Liver (tissue), 9 donors: ENCODE measurements around the gene GPAT2. TPM values are rescaled to one million over a fixed set of nuclear protein-coding genes. Genes with fewer than 3 reads are reported as not detected.
"Not testable (repeated sequence)": the region's sequence is repeated elsewhere in the genome, so short reads cannot be mapped to it uniquely, and the experiment has no call there.

ENCODE experiments used
- DNase-seq: peaks from one replicate; pipeline ENCODE4 v3.0.0-alpha.2; 2017; ENCODE audit warnings: low spot score
- H3K27ac ChIP-seq, 2 donors: one replicate each; pipeline ENCODE4 v1.7.0; 2013; ENCODE audit warnings: inconsistent platforms in 2 of 2, low read length in 2 of 2, control low read depth in 1 of 2, low read depth in 1 of 2, mild to moderate bottlenecking in 1 of 2
- H3K27me3 ChIP-seq, 4 donors: one replicate each; pipeline versions ENCODE4 v1.6.1 to v1.7.0; 2013; ENCODE audit warnings: low read length in 3 of 4, inconsistent platforms in 1 of 4, mild to moderate bottlenecking in 1 of 4, moderate library complexity in 1 of 4; ENCODE audit not compliant: control insufficient read depth in 4 of 4, insufficient read depth in 4 of 4
- H3K36me3 ChIP-seq, 4 donors: one replicate each; pipeline versions ENCODE4 v1.6.1 to v1.7.0; 2013; ENCODE audit warnings: low read length in 3 of 4, mild to moderate bottlenecking in 3 of 4, low read depth in 1 of 4, moderate library complexity in 1 of 4; ENCODE audit not compliant: control insufficient read depth in 4 of 4, insufficient read depth in 3 of 4
- H3K4me1 ChIP-seq, 4 donors: one replicate each; pipeline versions ENCODE4 v1.6.1 to v1.7.0; 2013; ENCODE audit warnings: low read length in 3 of 4, mild to moderate bottlenecking in 3 of 4, moderate library complexity in 1 of 4; ENCODE audit not compliant: control insufficient read depth in 4 of 4, insufficient read depth in 4 of 4
- H3K4me3 ChIP-seq, 3 donors: one replicate each; pipeline versions ENCODE4 v1.6.1 to v1.7.0; 2013; ENCODE audit warnings: low read length in 3 of 3, control low read depth in 1 of 3, low read depth in 1 of 3, mild to moderate bottlenecking in 1 of 3
- H3K9ac ChIP-seq, 2 donors: one replicate each; pipeline ENCODE4 v1.7.0; 2013; ENCODE audit warnings: low read length in 2 of 2, mild to moderate bottlenecking in 2 of 2, moderate library complexity in 2 of 2, control low read depth in 1 of 2, low read depth in 1 of 2
- H3K9me3 ChIP-seq, 4 donors: one replicate each; pipeline versions ENCODE4 v1.6.1 to v1.7.0; 2013; ENCODE audit warnings: low read length in 3 of 4; ENCODE audit not compliant: control insufficient read depth in 4 of 4
- HNF4A ChIP-seq, 2 donors: conservative IDR thresholded peaks; 2 replicates each; pipeline ENCODE4 v1.6.1; 2016; ENCODE audit warnings: antibody characterized with exemption in 2 of 2, mild to moderate bottlenecking in 2 of 2
- NR2F2 ChIP-seq: IDR thresholded peaks from 2 replicates; pipeline ENCODE4 v1.6.1; 2016; ENCODE audit warnings: antibody characterized with exemption
- RAD21 ChIP-seq, 2 donors: IDR thresholded peaks; 2 replicates each; pipeline ENCODE4 v1.6.1; 2016; ENCODE audit warnings: antibody characterized with exemption in 2 of 2, mild to moderate bottlenecking in 2 of 2
- ZBTB33 ChIP-seq: IDR thresholded peaks from 2 replicates; pipeline ENCODE4 v1.6.1; 2016; ENCODE audit warnings: antibody characterized with exemption
- WGBS: extraction: QIAGEN DNeasy Blood & Tissue Kit; methylation state at CpG from one replicate; pipeline ENCODE4 v1.1.7; 2013; 5-methylcytosine and 5-hydroxymethylcytosine counted together
- polyA plus RNA-seq, 2 donors: library from polyadenylated mRNA; stranded (reverse) in 1 of 2; unstranded in 1 of 2; fragments of 200-250 nt in 1 of 2; fragments of >200 nt in 1 of 2; fragmentation: Nextera tagmentation in 1 of 2; extraction: Ambion mirVana in 1 of 2; gene quantifications; one replicate each; pipeline versions ENCODE4 v1.2.1 to v1.2.3, GENCODE V29; 2013 to 2015
- total RNA-seq, 2 donors: library from RNA; depleted of rRNA; stranded (reverse); fragments of >200 nt; gene quantifications; one replicate each; pipeline ENCODE4 v1.2.3, GENCODE V29; 2014
- donor health status: healthy.
- donor health status: healthy.
- donor health status: healthy.
- donor health status: healthy.
- donor health status: healthy.

The GPAT2 gene
- total and polyA plus RNA-seq, 4 donors: 0.33 to 3.1 (median 0.51) TPM

DNA sequence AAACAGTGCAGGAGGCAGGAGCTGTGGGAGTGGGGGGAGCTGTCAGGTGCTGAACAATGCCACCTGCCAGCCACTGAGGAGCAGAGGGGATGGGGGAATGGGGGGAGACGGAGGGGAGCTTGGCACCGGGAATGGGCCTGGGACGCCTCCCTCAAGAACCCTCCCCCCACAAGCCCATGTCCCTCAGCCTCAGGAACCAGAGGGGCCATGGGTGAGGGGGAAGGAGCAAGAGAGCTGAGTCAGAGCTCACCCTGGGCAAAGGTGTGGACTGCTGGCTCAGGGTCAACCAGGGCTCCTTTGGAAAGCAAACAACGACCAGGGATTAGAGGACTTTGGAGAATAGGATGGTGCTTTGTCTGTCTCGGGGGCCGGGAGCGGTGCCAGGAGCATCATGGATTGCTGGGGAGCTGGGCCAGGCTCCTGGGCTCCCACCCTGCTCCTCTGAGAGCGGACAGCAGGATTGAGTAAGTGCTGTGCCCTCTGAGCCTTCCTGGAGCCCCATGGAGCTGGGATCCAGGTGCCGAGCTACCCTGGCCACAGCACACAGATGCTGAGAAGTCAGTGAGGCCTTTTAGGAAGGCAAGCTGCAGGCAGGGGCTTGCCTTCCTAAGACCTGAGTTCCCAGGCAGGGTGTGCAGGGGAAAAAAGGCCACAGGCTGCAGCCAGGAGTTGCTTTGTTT lies 33.3 kb upstream of the GPAT2 start:
- not testable (repeated sequence) for H3K4me1 ChIP-seq, H3K27me3 ChIP-seq, H3K4me3 ChIP-seq, H3K36me3 ChIP-seq, H3K9ac ChIP-seq, H3K9me3 ChIP-seq, H3K27ac ChIP-seq
- peak; percentile 54 for DNase-seq
- WGBS: 51% methylated on average over 9 of the region's 9 CpGs

DNA sequence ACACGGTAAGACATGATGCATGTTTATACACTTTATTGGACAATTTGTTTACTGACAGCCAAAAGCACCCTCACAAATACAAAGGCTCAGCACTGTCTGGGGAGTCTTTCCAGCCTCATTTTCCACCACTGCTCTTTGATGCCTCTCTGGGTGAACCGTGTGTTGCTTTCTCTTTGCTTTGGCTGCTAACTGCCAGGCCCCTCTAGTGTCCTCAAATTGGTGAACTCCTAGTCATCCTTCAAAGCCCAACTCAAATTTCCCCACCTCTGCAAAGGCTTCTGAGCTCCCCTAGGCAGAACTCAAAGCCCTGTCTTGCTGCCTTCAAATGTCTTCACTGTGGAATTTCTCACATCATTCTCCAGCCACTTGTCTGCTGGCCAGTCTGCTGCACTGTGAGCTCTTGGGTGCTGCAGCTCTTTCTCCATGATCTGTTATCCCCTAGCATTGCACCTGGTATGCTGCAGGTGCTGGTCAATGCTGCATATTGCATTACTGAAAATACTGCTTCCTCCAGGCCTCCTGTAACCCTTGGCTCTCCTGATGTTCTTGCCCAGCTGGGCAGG lies 32.5 kb upstream of the GPAT2 start:
- not testable (repeated sequence) for H3K9ac ChIP-seq, H3K4me3 ChIP-seq, H3K4me1 ChIP-seq, H3K27ac ChIP-seq, H3K36me3 ChIP-seq, H3K27me3 ChIP-seq, DNase-seq, H3K9me3 ChIP-seq
- WGBS: 85% methylated on average over 2 of the region's 2 CpGs

DNA sequence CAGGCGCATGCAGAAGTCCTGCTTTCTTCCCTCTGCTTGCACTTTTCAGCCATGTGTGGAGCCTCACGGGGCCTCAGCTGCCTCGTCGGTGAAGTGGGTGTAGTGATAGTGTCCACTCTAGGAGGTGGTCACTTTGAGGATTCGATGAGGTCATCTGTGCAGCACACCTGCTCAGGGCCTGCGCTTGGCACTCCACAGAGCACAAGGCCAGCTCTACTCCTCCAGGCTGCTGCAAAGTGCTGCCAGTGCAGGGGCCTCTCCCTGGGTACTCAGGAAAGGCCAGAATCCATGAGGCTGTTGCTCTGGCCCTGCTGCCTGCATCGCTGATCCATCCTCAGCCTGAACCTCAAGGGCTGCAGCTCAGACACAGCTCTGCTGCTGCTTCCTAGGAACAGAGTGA lies 31.8 kb upstream of the GPAT2 start:
- not testable (repeated sequence) for H3K4me3 ChIP-seq, H3K4me1 ChIP-seq, H3K9me3 ChIP-seq, DNase-seq, H3K27ac ChIP-seq, H3K27me3 ChIP-seq, H3K36me3 ChIP-seq, H3K9ac ChIP-seq
- WGBS: 96% methylated on average over 4 of the region's 7 CpGs

GRCh38 chr2:96065954-96066353 lies 31.2 kb upstream of the GPAT2 start:
- H3K4me3 ChIP-seq, H3K27ac ChIP-seq, H3K9me3 ChIP-seq, H3K9ac ChIP-seq, H3K36me3 ChIP-seq, H3K4me1 ChIP-seq, DNase-seq, H3K27me3 ChIP-seq: not testable (repeated sequence)
- 87% methylated on average over 4 of the region's 4 CpGs for WGBS

DNA sequence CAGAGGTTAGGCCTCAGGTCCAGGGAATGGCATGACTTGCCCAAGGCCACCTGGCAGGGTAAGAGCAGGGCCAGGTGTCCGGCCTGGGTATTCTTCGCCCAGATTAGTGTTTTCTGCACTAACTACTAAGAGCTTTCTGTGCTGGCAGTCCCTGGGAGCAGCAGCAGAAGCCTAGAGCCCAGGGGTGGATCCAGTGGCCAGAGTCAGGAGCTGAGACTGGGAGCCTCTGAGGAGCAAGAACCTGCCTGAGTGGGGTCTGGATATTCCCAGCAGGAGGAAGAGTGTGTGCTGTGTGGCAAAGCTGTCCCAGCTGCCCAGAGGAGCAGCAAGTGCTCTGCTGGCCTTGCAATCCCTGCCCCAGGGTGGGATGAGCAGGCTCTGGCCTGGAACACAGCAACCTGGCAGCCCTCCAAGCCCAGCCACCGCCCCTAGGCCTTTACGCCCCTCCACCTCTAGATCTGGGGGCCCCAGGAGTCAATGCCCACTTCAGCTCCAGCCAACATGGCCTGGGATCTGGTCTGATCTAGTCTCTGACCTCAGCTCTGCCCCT lies 30.7 kb upstream of the GPAT2 start:
- DNase-seq: peak; percentile 40
- WGBS: 79% methylated on average over 4 of the region's 4 CpGs

GRCh38 chr2:96064760-96065159 lies 30.0 kb upstream of the GPAT2 start:
- H3K27ac ChIP-seq, H3K27me3 ChIP-seq, H3K9me3 ChIP-seq: not testable (repeated sequence)

More for the DNA sequence above, 30.7 kb upstream of the GPAT2 start:
- Histone ChIP-seq H3K4me1 (no peaks in the 10 kb centered on the region), H3K9me3 (no peaks in the 10 kb centered on the region), H3K27me3 (no peaks in the 10 kb centered on the region), H3K36me3 (no peaks in the 10 kb centered on the region), H3K9ac (no peak overlapping the region), H3K27ac (no peak overlapping the region), H3K4me3 (no peak overlapping the region)
- TF ChIP-seq RAD21 (IDR thresholded peaks at IDR 0.05): no peak
- no peak for TF ChIP-seq ZBTB33
- TF ChIP-seq NR2F2: no peak
- TF ChIP-seq HNF4A (conservative IDR thresholded peaks at IDR 0.05): no peak

DNA sequence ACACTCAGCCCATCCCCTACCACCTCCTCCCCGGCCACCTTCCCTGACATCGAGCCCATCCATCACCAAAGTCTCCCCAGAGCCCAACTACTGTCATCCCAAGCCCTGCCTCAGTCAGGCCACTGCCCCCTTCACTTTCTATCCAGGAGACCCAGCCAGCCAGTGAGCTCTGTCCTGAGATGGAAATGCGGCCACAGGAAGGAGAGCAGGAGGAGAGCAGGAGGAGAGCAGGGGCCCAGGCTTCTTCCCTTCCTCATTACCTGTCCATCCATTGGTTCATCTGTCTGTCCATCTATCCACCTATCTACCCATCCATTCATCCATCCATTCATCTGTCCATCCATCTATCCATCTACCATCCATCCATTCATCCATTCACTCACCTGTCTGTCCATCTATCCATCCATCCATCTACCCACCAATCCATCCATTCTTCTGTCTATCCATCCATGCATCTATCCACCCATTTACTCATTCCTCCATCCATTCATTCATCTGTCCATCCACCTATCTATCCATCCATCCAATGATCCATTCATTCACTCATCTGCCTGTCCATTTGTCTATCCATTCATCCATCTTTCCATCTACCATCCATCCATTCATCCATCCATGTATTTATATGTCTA lies 29.4 kb upstream of the GPAT2 start:
- H3K9me3 ChIP-seq, H3K9ac ChIP-seq, H3K4me3 ChIP-seq, H3K27me3 ChIP-seq, H3K36me3 ChIP-seq, DNase-seq, H3K4me1 ChIP-seq, H3K27ac ChIP-seq: not testable (repeated sequence)
- WGBS: 89% methylated on average over 1 of the region's 3 CpGs

More at GRCh38 chr2:96064760-96065159, 30.0 kb upstream of the GPAT2 start:
- H3K36me3 ChIP-seq, DNase-seq, H3K9ac ChIP-seq, H3K4me1 ChIP-seq, H3K4me3 ChIP-seq: not testable (repeated sequence)
